ENCODE data around the gene LARGE2. TPM values are rescaled to one million over a fixed set of nuclear protein-coding genes. Genes with fewer than 3 reads are reported as not detected.

LARGE2 gene
- total and polyA plus RNA-seq, 4 experiments from 2014 or later = 3.1 to 8.6 (median 4.6) TPM

Other genes starting within 250 kb of the LARGE2 start
- gene SLC35C1, start 117.5 kb upstream of the LARGE2 start, total RNA-seq = 10 to 100 TPM; 20.3 to 21.5 TPM
- gene SLC35C1, start 117.5 kb upstream of the LARGE2 start, polyA plus RNA-seq = 10 to 100 TPM; 18.6 to 19.9 TPM
- gene CRY2, start 75.2 kb upstream of the LARGE2 start, total RNA-seq = 10 to 100 TPM; 66.0 to 67.4 TPM
- 10 to 100 TPM; 22.6 to 28.9 TPM for gene CRY2, start 75.2 kb upstream of the LARGE2 start, polyA plus RNA-seq
- under 1 TPM; 0.73 to 0.86 TPM for gene MAPK8IP1, start 37.0 kb upstream of the LARGE2 start, total RNA-seq
- under 1 TPM; 0.06 to 0.08 TPM for gene MAPK8IP1, start 37.0 kb upstream of the LARGE2 start, polyA plus RNA-seq
- 1 to 10 TPM; 4.5 to 4.8 TPM for gene FREY1, start 15.4 kb upstream of the LARGE2 start, total RNA-seq
- not detected for gene FREY1, start 15.4 kb upstream of the LARGE2 start, polyA plus RNA-seq
- 10 to 100 TPM; 53.0 to 62.7 TPM for gene PEX16, start 4.8 kb upstream of the LARGE2 start, total RNA-seq
- 10 to 100 TPM; 49.6 to 71.5 TPM for gene PEX16, start 4.8 kb upstream of the LARGE2 start, polyA plus RNA-seq
- gene PHF21A, start 198.8 kb downstream of the LARGE2 start, total RNA-seq = 10 to 100 TPM; 66.1 to 68.4 TPM
- 10 to 100 TPM in 1 of 2 donors, 1 to 10 TPM in 1; 3.7 to 19.6 TPM for gene PHF21A, start 198.8 kb downstream of the LARGE2 start, polyA plus RNA-seq

Data from CD4-positive, alpha-beta memory T cell (primary cell).